GM23248 (cell line): Measurements from ENCODE around the gene ABHD6. TPM values are rescaled to one million over a fixed set of nuclear protein-coding genes. Genes with fewer than 3 reads are reported as not detected.

Source experiments
- DNase-seq: peaks from one replicate; pipeline ENCODE4 v3.0.0-alpha.2; 2015
- H2AFZ ChIP-seq: fragments of 200-600 bp; sonication (generic); 2 replicates; pipeline ENCODE4 v1.6.1; 2016; ENCODE audit warnings: antibody characterized with exemption
- H3F3A ChIP-seq: fragments of 200-600 bp; sonication (generic); 2 replicates; pipeline ENCODE4 v1.6.1; 2016; ENCODE audit warnings: mild to moderate bottlenecking, antibody characterized with exemption, mixed run types; ENCODE audit not compliant: insufficient read depth
- H3K27ac ChIP-seq: fragments of 200-600 bp; sonication (generic); 2 replicates; pipeline ENCODE4 v1.5.1; 2016; ENCODE audit warnings: mild to moderate bottlenecking
- H3K27me3 ChIP-seq: fragments of 200-600 bp; sonication (generic); replicated peaks from 2 replicates; pipeline ENCODE4 v1.6.1; 2016; ENCODE audit warnings: mild to moderate bottlenecking; ENCODE audit not compliant: insufficient read depth
- H3K36me3 ChIP-seq: fragments of 200-600 bp; sonication (generic); 2 replicates; pipeline ENCODE4 v1.6.1; 2016; ENCODE audit warnings: low read depth, mild to moderate bottlenecking
- H3K4me1 ChIP-seq: fragments of 200-600 bp; sonication (generic); 2 replicates; pipeline ENCODE4 v1.6.1; 2016; ENCODE audit warnings: mild to moderate bottlenecking; ENCODE audit not compliant: insufficient read depth
- H3K4me2 ChIP-seq: fragments of 200-600 bp; sonication (generic); one replicate; pipeline ENCODE4 v1.6.1; 2016; ENCODE audit warnings: mild to moderate bottlenecking; ENCODE audit not compliant: unreplicated experiment
- H3K4me3 ChIP-seq: fragments of 200-600 bp; sonication (generic); 2 replicates; pipeline ENCODE4 v1.5.1; 2016; ENCODE audit warnings: mild to moderate bottlenecking
- H3K79me2 ChIP-seq: fragments of 200-600 bp; sonication (generic); 2 replicates; pipeline ENCODE4 v1.6.1; 2016; ENCODE audit warnings: mild to moderate bottlenecking; ENCODE audit not compliant: insufficient read depth
- H3K9ac ChIP-seq: fragments of 200-600 bp; sonication (generic); 2 replicates; pipeline ENCODE4 v1.6.1; 2016; ENCODE audit warnings: mild to moderate bottlenecking
- H3K9me2 ChIP-seq: fragments of 200-600 bp; sonication (generic); 2 replicates; pipeline ENCODE4 v1.6.1; 2016; ENCODE audit warnings: mixed run types, mild to moderate bottlenecking, moderate library complexity; ENCODE audit not compliant: insufficient read depth
- H3K9me3 ChIP-seq: fragments of 200-600 bp; sonication (generic); one replicate; pipeline ENCODE4 v1.6.1; 2017; ENCODE audit warnings: low read depth
- H4K20me1 ChIP-seq: fragments of 200-600 bp; sonication (generic); 2 replicates; pipeline ENCODE4 v1.6.0; 2016; ENCODE audit not compliant: insufficient read depth
- EZH2 ChIP-seq: fragments of 200-600 bp; sonication (generic); IDR thresholded peaks from 2 replicates; pipeline ENCODE4 v1.6.1; 2018; ENCODE audit warnings: antibody characterized with exemption, mild to moderate bottlenecking; ENCODE audit not compliant: insufficient read depth, poor library complexity, severe bottlenecking
- EZH2phosphoT487 ChIP-seq: fragments of 200-600 bp; sonication (generic); IDR thresholded peaks from 2 replicates; pipeline ENCODE4 v1.6.1; 2018; ENCODE audit warnings: antibody characterized with exemption, moderate library complexity, mild to moderate bottlenecking, low read depth; ENCODE audit not compliant: insufficient read depth
- WGBS, 2 experiments: methylation state at CpG; one replicate each; pipeline ENCODE4 v1.1.6; 2015 to 2017; ENCODE audit warnings: low lambda C conversion rate in 2 of 2, low coverage in 1 of 2; ENCODE audit errors: missing lambda C conversion rate in 2 of 2; 5-methylcytosine and 5-hydroxymethylcytosine counted together
- in situ Hi-C: fragments of 300-500 bp; cut with MboI; formaldehyde crosslinking; loops from 2 replicates; pipeline ENCODE4 v1.15.0; 2020
- polyA plus RNA-seq: library from polyadenylated mRNA; unstranded; fragments of >200 nt; fragmentation: Nextera tagmentation; extraction: Ambion mirVana; gene quantifications from 2 replicates; pipeline ENCODE4 v1.2.1, GENCODE V29; 2016
- total RNA-seq: library from RNA; depleted of rRNA; stranded (reverse); fragments of >200 nt; shearing (Covaris generic); gene quantifications from 2 replicates; pipeline ENCODE4 v1.2.3, GENCODE V29; 2014

ABHD6 gene
- total and polyA plus RNA-seq, 2 experiments from 2014 or later: 4.4 to 5.3 TPM

- in situ Hi-C loops: no loop called here
- Histone ChIP-seq H4K20me1 (no peaks in the 10 kb centered on the region), H3K27ac (no peak overlapping the region), H3K36me3 (no peaks in the 10 kb centered on the region), H3K9me2 (no peaks in the 10 kb centered on the region), H3K9ac (no peak overlapping the region), H2AFZ (no peak overlapping the region), H3K79me2 (no peaks in the 10 kb centered on the region), H3K4me1 (peaks cover 11% of the 10 kb centered on the region), H3K9me3 (no peaks in the 10 kb centered on the region), H3K4me3 (no peak overlapping the region), H3F3A (peaks cover 13% of the 10 kb centered on the region), H3K27me3 (no peaks in the 10 kb centered on the region), H3K4me2 (no peak overlapping the region)
- WGBS, 2 experiments: 73 to 74% methylated on average over 1 of the region's 1 CpG
- TF ChIP-seq EZH2phosphoT487 (no peak), EZH2 (no peak)
- DNase-seq: no peak
These were observed 18.5 kb downstream of the ABHD6 start for GRCh38 chr3:58256061-58256460.

- Histone ChIP-seq H3K27me3 (no peaks in the 10 kb centered on the region), H3K4me1 (peaks cover 11% of the 10 kb centered on the region), H4K20me1 (no peaks in the 10 kb centered on the region), H3K4me3 (no peak overlapping the region), H3K79me2 (no peaks in the 10 kb centered on the region), H3F3A (peaks cover 18% of the 10 kb centered on the region), H3K27ac (no peak overlapping the region), H2AFZ (no peak overlapping the region), H3K36me3 (no peaks in the 10 kb centered on the region), H3K4me2 (no peak overlapping the region), H3K9me2 (no peaks in the 10 kb centered on the region), H3K9ac (no peak overlapping the region), H3K9me3 (no peaks in the 10 kb centered on the region)
- in situ Hi-C loops: no loop called here
- 86 to 88% methylated on average over 4 of the region's 4 CpGs for WGBS, 2 experiments
- DNase-seq: no peak
- TF ChIP-seq EZH2 (no peak), EZH2phosphoT487 (no peak)
These were observed 18.9 kb downstream of the ABHD6 start for GRCh38 chr3:58256511-58256910.

- Histone ChIP-seq H4K20me1 (no peaks in the 10 kb centered on the region), H3K9me3 (no peaks in the 10 kb centered on the region), H3K9me2 (no peaks in the 10 kb centered on the region), H2AFZ (no peak overlapping the region), H3K4me1 (peaks cover 11% of the 10 kb centered on the region), H3K27me3 (no peaks in the 10 kb centered on the region), H3K4me2 (no peak overlapping the region), H3K79me2 (no peaks in the 10 kb centered on the region), H3K36me3 (no peaks in the 10 kb centered on the region), H3K9ac (no peak overlapping the region), H3F3A (peaks cover 20% of the 10 kb centered on the region), H3K4me3 (no peak overlapping the region), H3K27ac (no peak overlapping the region)
- DNase-seq: no peak
- in situ Hi-C loops: no loop called here
- TF ChIP-seq EZH2 (no peak), EZH2phosphoT487 (no peak)
- 93 to 94% methylated on average over 10 of the region's 10 CpGs for WGBS, 2 experiments
These were observed 20.9 kb downstream of the ABHD6 start for GRCh38 chr3:58258392-58259055.

- Histone ChIP-seq H3K9me2 (no peaks in the 10 kb centered on the region), H3F3A (peaks cover 20% of the 10 kb centered on the region), H3K9ac (peak overlapping the region; percentile 68), H3K27me3 (no peaks in the 10 kb centered on the region), H3K4me3 (no peak overlapping the region), H3K9me3 (no peaks in the 10 kb centered on the region), H4K20me1 (no peaks in the 10 kb centered on the region), H3K36me3 (no peaks in the 10 kb centered on the region), H3K79me2 (no peaks in the 10 kb centered on the region), H2AFZ (no peak overlapping the region), H3K4me1 (peaks cover 11% of the 10 kb centered on the region), H3K4me2 (peak overlapping the region; percentile 22), H3K27ac (peak overlapping the region; percentile 88)
- peak; percentile 93 for DNase-seq
- TF ChIP-seq EZH2 (no peak), EZH2phosphoT487 (peak; percentile 71; the same call in 1 of the 2 replicates)
- WGBS, 2 experiments: 32 to 33% methylated on average over 6 of the region's 6 CpGs
- in situ Hi-C loops: no loop called here
These were observed 22.7 kb downstream of the ABHD6 start for GRCh38 chr3:58260261-58260731.

GRCh38 chr3:58260733-58261132 is 23.1 kb downstream of the ABHD6 start:
- H2AFZ ChIP-seq: no peak overlapping the region

More at GRCh38 chr3:58260733-58261132, 23.1 kb downstream of the ABHD6 start:
- peaks cover 11% of the 10 kb centered on the region for H3K4me1 ChIP-seq
- H3K27me3 ChIP-seq: no peaks in the 10 kb centered on the region
- peak overlapping the region; percentile 88 for H3K27ac ChIP-seq
- no peaks in the 10 kb centered on the region for H4K20me1 ChIP-seq
- TF ChIP-seq EZH2phosphoT487: no peak
- TF ChIP-seq EZH2: no peak
- peaks cover 20% of the 10 kb centered on the region for H3F3A ChIP-seq
- peak; percentile 81 for DNase-seq
- no peaks in the 10 kb centered on the region for H3K9me3 ChIP-seq
- peak overlapping the region; percentile 22 for H3K4me2 ChIP-seq
- H3K4me3 ChIP-seq: no peak overlapping the region
- H3K79me2 ChIP-seq: no peaks in the 10 kb centered on the region
- H3K9ac ChIP-seq: no peak overlapping the region
- 47 to 53% methylated on average over 6 of the region's 6 CpGs for WGBS, 2 experiments
- H3K9me2 ChIP-seq: no peaks in the 10 kb centered on the region
- in situ Hi-C loops: no loop called here
- H3K36me3 ChIP-seq: no peaks in the 10 kb centered on the region
